ENCODE data around the gene ADAT3. TPM values are rescaled to one million over a fixed set of nuclear protein-coding genes. Genes with fewer than 3 reads are reported as not detected.

The ADAT3 gene
- total RNA-seq, 1 experiment from 2014 or later = 6.9 TPM

DNA sequence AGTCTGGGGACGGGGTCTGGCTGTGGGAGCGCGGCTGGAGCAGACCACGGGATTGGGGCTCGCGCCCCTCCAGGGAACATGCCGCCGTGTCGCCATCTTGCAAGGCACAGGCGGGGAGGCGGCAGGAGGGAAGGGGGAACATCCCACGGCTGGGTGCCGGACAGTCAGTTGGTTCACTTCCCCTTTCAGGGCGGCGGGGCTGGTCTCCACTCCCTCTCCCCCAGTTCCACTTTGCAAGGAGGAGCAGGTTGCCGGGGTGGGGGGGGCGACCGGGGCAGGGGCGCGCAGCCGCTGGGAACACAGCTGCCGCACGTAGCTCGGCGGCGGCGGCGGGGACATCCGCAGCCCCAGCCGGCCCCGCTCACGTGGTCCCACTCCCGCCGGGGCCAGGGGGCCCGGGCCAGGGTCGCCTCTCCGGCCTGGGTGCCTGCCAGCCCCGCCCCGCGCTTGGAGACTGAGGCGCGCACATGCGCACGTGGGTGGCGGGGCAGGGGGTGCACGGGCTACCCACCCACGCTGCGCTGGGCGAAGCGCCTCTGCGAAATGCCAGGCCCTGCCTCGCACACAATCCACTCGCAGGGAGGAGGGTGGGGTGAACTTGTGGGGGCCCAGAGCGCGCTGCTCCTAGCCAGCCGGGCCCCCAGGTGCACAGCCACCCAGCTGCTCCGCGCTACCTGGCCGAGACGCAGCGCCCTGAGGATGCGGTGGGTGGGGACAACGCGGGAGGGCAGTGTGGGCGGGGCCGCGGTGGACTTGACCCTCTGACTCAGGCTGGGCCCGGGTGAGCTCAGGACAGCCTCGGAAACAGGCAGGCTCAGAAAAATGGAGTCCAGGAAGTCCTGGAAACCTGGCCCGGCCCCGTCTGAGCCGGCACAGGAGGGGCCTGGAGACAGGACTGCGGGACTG is 48.2 kb upstream of the ADAT3 start:
- peak; percentile 85 for DNase-seq (ENCODE audit: unreplicated experiment)
- Mint-ChIP-seq H3K9me3 (ENCODE audit: unreplicated experiment) (no peaks in the 10 kb centered on the region), H3K4me1 (ENCODE audit: insufficient read depth, unreplicated experiment) (peaks cover 10% of the 10 kb centered on the region), H3K36me3 (ENCODE audit: insufficient read depth, unreplicated experiment) (no peaks in the 10 kb centered on the region), H3K27ac (ENCODE audit: low read depth, unreplicated experiment) (no peak overlapping the region), H3K27me3 (ENCODE audit: insufficient read depth, unreplicated experiment) (no peaks in the 10 kb centered on the region), H3K4me3 (ENCODE audit: unreplicated experiment) (peak overlapping the region; percentile 44)
- no TSS peak for BruUV-seq (replicated peaks)
- TF ChIP-seq, protein P1, sequence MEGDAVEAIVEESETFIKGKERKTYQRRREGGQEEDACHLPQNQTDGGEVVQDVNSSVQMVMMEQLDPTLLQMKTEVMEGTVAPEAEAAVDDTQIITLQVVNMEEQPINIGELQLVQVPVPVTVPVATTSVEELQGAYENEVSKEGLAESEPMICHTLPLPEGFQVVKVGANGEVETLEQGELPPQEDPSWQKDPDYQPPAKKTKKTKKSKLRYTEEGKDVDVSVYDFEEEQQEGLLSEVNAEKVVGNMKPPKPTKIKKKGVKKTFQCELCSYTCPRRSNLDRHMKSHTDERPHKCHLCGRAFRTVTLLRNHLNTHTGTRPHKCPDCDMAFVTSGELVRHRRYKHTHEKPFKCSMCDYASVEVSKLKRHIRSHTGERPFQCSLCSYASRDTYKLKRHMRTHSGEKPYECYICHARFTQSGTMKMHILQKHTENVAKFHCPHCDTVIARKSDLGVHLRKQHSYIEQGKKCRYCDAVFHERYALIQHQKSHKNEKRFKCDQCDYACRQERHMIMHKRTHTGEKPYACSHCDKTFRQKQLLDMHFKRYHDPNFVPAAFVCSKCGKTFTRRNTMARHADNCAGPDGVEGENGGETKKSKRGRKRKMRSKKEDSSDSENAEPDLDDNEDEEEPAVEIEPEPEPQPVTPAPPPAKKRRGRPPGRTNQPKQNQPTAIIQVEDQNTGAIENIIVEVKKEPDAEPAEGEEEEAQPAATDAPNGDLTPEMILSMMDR (IDR thresholded peaks at IDR 0.05; ENCODE audit: unreplicated experiment) = no peak
- intact Hi-C loops (cut with micrococcal nuclease) = no loop called here
- POLR2A ChIA-PET = interaction anchor here (0.6 to 2.7 kb wide), 7 partner anchors 8 to 234 kb away, joined by 3 to 11 read pairs (median 4); no protein-coding TSS in a partner anchor
- CTCF ChIA-PET = interaction anchor here (1.0 to 1.5 kb wide), 3 partner anchors 10 to 608 kb away, joined by 3 to 4 read pairs (median 3); no protein-coding TSS in a partner anchor

DNA sequence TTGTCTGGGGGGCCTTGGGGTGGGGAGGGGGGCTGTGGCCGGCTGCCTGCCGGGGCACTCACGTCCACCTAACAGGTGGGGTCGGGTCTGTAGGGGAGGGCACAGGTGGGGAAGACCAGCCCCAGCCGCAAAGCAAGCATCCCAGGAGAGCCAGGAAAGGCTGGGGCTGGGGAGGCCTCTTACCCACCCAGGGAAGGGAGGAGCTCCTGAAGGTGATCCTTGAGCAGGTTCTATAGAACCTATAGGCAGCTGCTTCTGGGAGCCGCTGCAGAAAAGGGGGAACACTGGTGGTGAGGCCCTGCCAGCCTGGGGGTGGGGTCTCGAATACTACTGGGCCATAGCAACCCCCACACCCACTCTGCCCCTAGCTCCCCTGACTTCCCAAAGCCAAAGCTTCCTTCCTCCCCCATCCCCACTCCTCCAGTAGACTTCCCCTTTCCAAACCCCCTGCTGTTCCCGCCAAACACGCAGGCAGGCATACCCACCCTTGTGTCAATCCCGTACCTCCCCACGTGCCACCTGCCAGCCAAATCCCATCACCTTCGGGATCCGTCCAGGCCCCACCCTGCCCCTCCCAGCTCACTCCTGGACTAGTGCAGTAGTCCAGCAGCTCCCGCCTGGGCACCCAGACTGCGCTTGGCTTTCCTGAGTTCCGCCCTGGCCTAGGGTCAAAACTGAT is 47.4 kb upstream of the ADAT3 start:
- Mint-ChIP-seq H3K36me3 (ENCODE audit: insufficient read depth, unreplicated experiment) (no peaks in the 10 kb centered on the region), H3K4me3 (ENCODE audit: unreplicated experiment) (peak overlapping the region; percentile 44), H3K27ac (ENCODE audit: low read depth, unreplicated experiment) (no peak overlapping the region), H3K4me1 (ENCODE audit: insufficient read depth, unreplicated experiment) (peaks cover 10% of the 10 kb centered on the region), H3K9me3 (ENCODE audit: unreplicated experiment) (no peaks in the 10 kb centered on the region), H3K27me3 (ENCODE audit: insufficient read depth, unreplicated experiment) (no peaks in the 10 kb centered on the region)
- TF ChIP-seq, protein P1 (IDR thresholded peaks at IDR 0.05; ENCODE audit: unreplicated experiment) = no peak
- DNase-seq (ENCODE audit: unreplicated experiment) = no peak
- intact Hi-C loops (cut with micrococcal nuclease) = no loop called here
- ChIA-PET CTCF (interaction anchor here (0.7 to 1.5 kb wide), 5 partner anchors 9 to 1103 kb away, joined by 3 to 4 read pairs (median 3); no protein-coding TSS in a partner anchor), POLR2A (interaction anchor here (0.6 to 2.7 kb wide), 7 partner anchors 16 to 605 kb away, joined by 3 to 11 read pairs (median 4); no protein-coding TSS in a partner anchor)
- BruUV-seq (replicated peaks) = no TSS peak

DNA sequence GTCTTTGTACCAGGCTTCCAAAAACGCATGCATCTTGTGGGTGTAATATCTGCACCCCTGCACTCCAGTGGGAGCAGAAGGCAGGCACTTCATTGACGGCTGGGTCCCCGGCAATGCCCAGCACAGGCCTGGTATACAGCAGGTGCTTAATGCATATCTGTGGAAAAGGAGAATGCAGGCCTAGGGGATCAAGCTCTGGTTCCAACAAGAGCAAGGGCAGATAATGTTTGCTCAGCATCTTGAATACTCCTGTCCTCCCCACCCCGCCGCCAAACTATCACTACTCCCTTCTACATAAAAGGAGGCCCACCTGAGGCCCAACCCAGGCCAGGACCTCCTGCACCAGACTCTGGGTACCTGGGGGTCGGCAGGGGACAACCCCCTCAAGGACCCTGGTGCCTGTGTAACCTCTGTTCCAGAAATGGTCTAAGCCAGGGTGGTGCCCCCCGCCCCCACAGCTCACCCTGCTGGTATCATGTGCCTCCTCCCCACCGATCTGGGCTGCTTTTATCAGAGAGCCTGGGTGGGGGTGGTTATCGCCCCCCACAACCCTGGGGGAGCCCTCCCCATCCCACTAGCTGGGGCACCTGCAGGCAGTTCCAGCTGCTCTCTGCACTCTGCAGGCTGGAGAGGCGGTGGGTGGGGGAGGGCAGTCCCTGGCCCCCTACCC is 46.7 kb upstream of the ADAT3 start:
- POLR2A ChIA-PET = interaction anchor here (0.8 to 2.7 kb wide), 4 partner anchors 17 to 605 kb away, joined by 3 to 9 read pairs (median 4); no protein-coding TSS in a partner anchor
- BruUV-seq (replicated peaks) = no TSS peak
- Mint-ChIP-seq H3K4me1 (ENCODE audit: insufficient read depth, unreplicated experiment) (peaks cover 6% of the 10 kb centered on the region), H3K9me3 (ENCODE audit: unreplicated experiment) (no peaks in the 10 kb centered on the region), H3K27me3 (ENCODE audit: insufficient read depth, unreplicated experiment) (no peaks in the 10 kb centered on the region), H3K36me3 (ENCODE audit: insufficient read depth, unreplicated experiment) (no peaks in the 10 kb centered on the region), H3K4me3 (ENCODE audit: unreplicated experiment) (peak overlapping the region; percentile 44), H3K27ac (ENCODE audit: low read depth, unreplicated experiment) (peak overlapping the region; percentile 57)
- DNase-seq (ENCODE audit: unreplicated experiment) = no peak
- CTCF ChIA-PET = interaction anchor here (0.7 to 1.5 kb wide), 3 partner anchors 8 to 21 kb away, joined by 3 to 4 read pairs (median 3); no protein-coding TSS in a partner anchor
- TF ChIP-seq, protein P1 (IDR thresholded peaks at IDR 0.05; ENCODE audit: unreplicated experiment) = no peak
- intact Hi-C loops (cut with micrococcal nuclease) = no loop called here
